GM19452 (cell line): Measurements from ENCODE around the gene SFXN1.

Source experiments
- ATAC-seq: cut with Tn5 transposase; IDR thresholded peaks from one replicate; pipeline ENCODE4 v1.9.1; 2021; ENCODE audit not compliant: unreplicated experiment

Gene SFXN1

GRCh38 chr5:175567954-175568353 is 89.6 kb downstream of the SFXN1 start:
- no peak for ATAC-seq

DNA sequence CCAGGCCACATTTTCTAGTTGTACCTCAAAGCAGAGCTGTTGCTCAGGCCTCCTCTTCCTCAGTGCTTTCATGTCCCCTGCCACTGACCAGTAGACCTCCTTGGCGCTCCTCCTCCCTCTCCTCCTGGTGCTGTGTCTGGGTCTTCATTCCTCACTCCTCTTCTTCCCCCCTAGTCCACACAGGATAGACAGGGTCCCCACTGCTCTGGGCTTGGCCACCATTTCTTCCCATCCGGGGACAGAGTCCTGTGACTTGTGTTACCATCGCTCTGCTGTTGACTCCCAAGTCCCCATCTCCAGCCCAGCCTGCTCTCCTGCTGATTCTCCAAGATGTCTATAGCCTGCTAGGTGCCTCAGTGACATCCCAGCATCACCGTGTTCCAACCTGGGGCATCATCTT is 91.3 kb downstream of the SFXN1 start:
- no peak for ATAC-seq

GRCh38 chr5:175572886-175573285 is 94.5 kb downstream of the SFXN1 start:
- no peak for ATAC-seq

- ATAC-seq: no peak
These were observed 95.3 kb downstream of the SFXN1 start for GRCh38 chr5:175573493-175574269.

- ATAC-seq: no peak
These were observed 96.9 kb downstream of the SFXN1 start for GRCh38 chr5:175575301-175575700.

- no peak for ATAC-seq
These were observed 97.7 kb downstream of the SFXN1 start for GRCh38 chr5:175576096-175576495.

DNA sequence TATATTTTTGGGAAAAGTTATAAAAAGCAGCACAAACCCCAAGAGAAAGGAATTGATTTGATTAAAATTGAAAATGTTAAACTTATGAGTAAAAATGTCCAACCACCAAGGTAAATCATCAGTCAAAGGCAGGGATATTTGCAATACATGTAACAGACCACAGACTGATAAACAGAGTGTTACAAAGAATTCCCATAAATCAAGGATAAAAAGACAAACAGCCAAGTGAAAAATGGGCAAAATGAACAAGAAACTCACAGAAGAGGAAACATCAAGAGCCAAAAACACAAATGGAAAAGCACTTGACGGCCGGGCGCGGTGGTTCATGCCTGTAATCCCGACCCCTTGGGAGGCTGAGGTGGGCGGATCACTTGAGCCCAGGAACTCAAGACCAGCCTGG is 98.2 kb downstream of the SFXN1 start:
- ATAC-seq: no peak
